ENCODE results near the gene IRS2. TPM values are rescaled to one million over a fixed set of nuclear protein-coding genes. Genes with fewer than 3 reads are reported as not detected.

Gene IRS2
- total and polyA plus RNA-seq, 4 donors, result 6.8 to 27.1 (median 15.4) TPM

GRCh38 chr13:109761695-109762094 lies 24.7 kb downstream of the IRS2 start:
- Histone ChIP-seq H3K4me3 (no peak overlapping the region), H3K9me3 (ENCODE audit: control insufficient read depth in 4 of 4, insufficient read depth in 3 of 4, low read length in 3 of 4) (no peaks in the 10 kb centered on the region), H3K27ac (ENCODE audit: low read depth in 1 of 2, low read length in 1 of 2) (no peak overlapping the region), H3K4me1 (ENCODE audit: control insufficient read depth in 5 of 5, insufficient read depth in 5 of 5, low read length in 5 of 5) (peaks cover 0 to 22% (median 0%) of the 10 kb centered on the region in 5 donors), H3K9ac (ENCODE audit: insufficient read depth in 1 of 2, low read length in 2 of 2) (no peak overlapping the region), H3K36me3 (ENCODE audit: control insufficient read depth in 4 of 4, insufficient read depth in 4 of 4, low read length in 4 of 4) (peaks cover 0 to 8% (median 3%) of the 10 kb centered on the region in 4 donors), H3K27me3 (ENCODE audit: control insufficient read depth in 3 of 3, insufficient read depth in 3 of 3, low read length in 2 of 3) (no peaks in the 10 kb centered on the region)
- DNase-seq, result no peak
- ATAC-seq (ENCODE audit: insufficient read depth, low FRiP score), result no peak
- WGBS, 2 donors, result 93% methylated on average over 1 of the region's 1 CpG
- TF ChIP-seq CTCF (IDR thresholded peaks at IDR 0.05; ENCODE audit: control extremely low read depth, extremely low read depth), result no peak

- DNase-seq (no peak), ATAC-seq (ENCODE audit: insufficient read depth, low FRiP score) (no peak)
- H3K9me3 ChIP-seq (ENCODE audit: control insufficient read depth in 4 of 4, insufficient read depth in 3 of 4, low read length in 3 of 4), result no peaks in the 10 kb centered on the region
- H3K4me1 ChIP-seq (ENCODE audit: control insufficient read depth in 5 of 5, insufficient read depth in 5 of 5, low read length in 5 of 5), result peaks cover 0 to 23% (median 0%) of the 10 kb centered on the region in 5 donors
- H3K36me3 ChIP-seq (ENCODE audit: control insufficient read depth in 4 of 4, insufficient read depth in 4 of 4, low read length in 4 of 4), result peaks cover 0 to 8% (median 5%) of the 10 kb centered on the region in 4 donors
- no peak overlapping the region for H3K27ac ChIP-seq (ENCODE audit: low read depth in 1 of 2, low read length in 1 of 2)
- TF ChIP-seq CTCF (IDR thresholded peaks at IDR 0.05; ENCODE audit: control extremely low read depth, extremely low read depth), result no peak
- H3K27me3 ChIP-seq (ENCODE audit: control insufficient read depth in 3 of 3, insufficient read depth in 3 of 3, low read length in 2 of 3), result no peaks in the 10 kb centered on the region
- WGBS, 2 donors, result 89 to 92% methylated on average over 8 of the region's 8 CpGs
- H3K4me3 ChIP-seq, result no peak overlapping the region
- H3K9ac ChIP-seq (ENCODE audit: insufficient read depth in 1 of 2, low read length in 2 of 2), result no peak overlapping the region
These were observed 25.4 kb downstream of the IRS2 start for GRCh38 chr13:109760951-109761350.

- ATAC-seq (ENCODE audit: insufficient read depth, low FRiP score) (no peak), DNase-seq (no peak)
- no peak for TF ChIP-seq CTCF (IDR thresholded peaks at IDR 0.05; ENCODE audit: control extremely low read depth, extremely low read depth)
- Histone ChIP-seq H3K36me3 (ENCODE audit: control insufficient read depth in 4 of 4, insufficient read depth in 4 of 4, low read length in 4 of 4) (peaks cover 0 to 12% (median 7%) of the 10 kb centered on the region in 4 donors), H3K9me3 (ENCODE audit: control insufficient read depth in 4 of 4, insufficient read depth in 3 of 4, low read length in 3 of 4) (no peaks in the 10 kb centered on the region), H3K27me3 (ENCODE audit: control insufficient read depth in 3 of 3, insufficient read depth in 3 of 3, low read length in 2 of 3) (no peaks in the 10 kb centered on the region), H3K4me3 (no peak overlapping the region), H3K27ac (ENCODE audit: low read depth in 1 of 2, low read length in 1 of 2) (no peak overlapping the region), H3K4me1 (ENCODE audit: control insufficient read depth in 5 of 5, insufficient read depth in 5 of 5, low read length in 5 of 5) (peaks cover 0 to 23% (median 0%) of the 10 kb centered on the region in 5 donors), H3K9ac (ENCODE audit: insufficient read depth in 1 of 2, low read length in 2 of 2) (no peak overlapping the region)
- 87 to 91% methylated on average over 8 of the region's 8 CpGs for WGBS, 2 donors
These were observed 26.0 kb downstream of the IRS2 start for GRCh38 chr13:109760402-109760801.

GRCh38 chr13:109759609-109760008 lies 26.8 kb downstream of the IRS2 start:
- DNase-seq, result no peak
- H3K27me3 ChIP-seq (ENCODE audit: control insufficient read depth in 3 of 3, insufficient read depth in 3 of 3, low read length in 2 of 3), result no peaks in the 10 kb centered on the region
- no peak for TF ChIP-seq CTCF (IDR thresholded peaks at IDR 0.05; ENCODE audit: control extremely low read depth, extremely low read depth)
- H3K9me3 ChIP-seq (ENCODE audit: control insufficient read depth in 4 of 4, insufficient read depth in 3 of 4, low read length in 3 of 4), result no peaks in the 10 kb centered on the region
- no peak overlapping the region for H3K9ac ChIP-seq (ENCODE audit: insufficient read depth in 1 of 2, low read length in 2 of 2)
- 79 to 91% methylated on average over 3 of the region's 3 CpGs for WGBS, 2 donors
- no peak overlapping the region for H3K4me3 ChIP-seq
- no peak for ATAC-seq (ENCODE audit: insufficient read depth, low FRiP score)
- H3K36me3 ChIP-seq (ENCODE audit: control insufficient read depth in 4 of 4, insufficient read depth in 4 of 4, low read length in 4 of 4), result peaks cover 0 to 15% (median 8%) of the 10 kb centered on the region in 4 donors
- H3K4me1 ChIP-seq (ENCODE audit: control insufficient read depth in 5 of 5, insufficient read depth in 5 of 5, low read length in 5 of 5), result peaks cover 0 to 22% (median 0%) of the 10 kb centered on the region in 5 donors
- no peak overlapping the region for H3K27ac ChIP-seq (ENCODE audit: low read depth in 1 of 2, low read length in 1 of 2)

Data from lung (tissue), 12 donors.